Nephron (organoid): ENCODE results near the gene PPP1R12B.
"Not testable (repeated sequence)": the region's sequence is repeated elsewhere in the genome, so short reads cannot be mapped to it uniquely, and the experiment has no call there.

Experiments
- H3K27ac Mint-ChIP-seq, 3 experiments: 2 replicates each; pipeline ENCODE4 v1.8.0; 2020; ENCODE audit warnings: mixed read lengths in 3 of 3, mild to moderate bottlenecking in 2 of 3, moderate library complexity in 1 of 3
- H3K27me3 Mint-ChIP-seq: 2 replicates; pipeline ENCODE4 v1.8.0; 2021; ENCODE audit warnings: low read depth, mild to moderate bottlenecking, moderate library complexity, mixed read lengths
- H3K36me3 Mint-ChIP-seq: 2 replicates; pipeline ENCODE4 v1.8.0; 2020; ENCODE audit warnings: low read depth, mixed read lengths
- H3K4me1 Mint-ChIP-seq: 2 replicates; pipeline ENCODE4 v1.8.0; 2020; ENCODE audit warnings: mixed read lengths
- H3K4me3 Mint-ChIP-seq, 3 experiments: 2 replicates each; pipeline ENCODE4 v1.8.0; 2020; ENCODE audit warnings: mild to moderate bottlenecking in 3 of 3, mixed read lengths in 3 of 3, moderate library complexity in 2 of 3
- H3K9me3 Mint-ChIP-seq: 2 replicates; pipeline ENCODE4 v1.8.0; 2020; ENCODE audit warnings: mixed read lengths
- CTCF ChIP-seq, 3 experiments: fragments of 200-600 bp; sonication (generic); IDR thresholded peaks; one replicate each; pipeline ENCODE4 v1.5.0; 2021; ENCODE audit warnings: antibody characterized with exemption in 3 of 3; ENCODE audit not compliant: unreplicated experiment in 3 of 3

The PPP1R12B gene

GRCh38 chr1:202616355-202616915 is 267.9 kb downstream of the PPP1R12B start:
- Mint-ChIP-seq H3K9me3 (no peaks in the 10 kb centered on the region), H3K4me3 (peak overlapping the region in 1 of 3 experiments; percentile 1), H3K27me3 (no peaks in the 10 kb centered on the region), H3K4me1 (peaks cover 59% of the 10 kb centered on the region), H3K27ac (peak overlapping the region; percentile 92 to 96 (median 93)), H3K36me3 (no peaks in the 10 kb centered on the region)
- TF ChIP-seq CTCF (IDR thresholded peaks at IDR 0.05; ENCODE audit: unreplicated experiment in 3 of 3), result no peak

GRCh38 chr1:202619012-202619411 is 270.5 kb downstream of the PPP1R12B start:
- not testable (repeated sequence) for H3K36me3 Mint-ChIP-seq, H3K4me3 Mint-ChIP-seq, H3K27me3 Mint-ChIP-seq, H3K9me3 Mint-ChIP-seq
- H3K27ac Mint-ChIP-seq, result peak overlapping the region; percentile 81 to 90 (median 83)
- peaks cover 59% of the 10 kb centered on the region for H3K4me1 Mint-ChIP-seq

GRCh38 chr1:202619505-202619904 is 271.0 kb downstream of the PPP1R12B start:
- Mint-ChIP-seq H3K36me3 (no peaks in the 10 kb centered on the region), H3K4me3 (no peak overlapping the region), H3K4me1 (peaks cover 55% of the 10 kb centered on the region), H3K9me3 (no peaks in the 10 kb centered on the region), H3K27me3 (no peaks in the 10 kb centered on the region), H3K27ac (peak overlapping the region in 2 of 3 experiments; percentile 83 to 90)
- no peak for TF ChIP-seq CTCF (IDR thresholded peaks at IDR 0.05; ENCODE audit: unreplicated experiment in 3 of 3)

GRCh38 chr1:202620036-202620435 is 271.5 kb downstream of the PPP1R12B start:
- Mint-ChIP-seq H3K4me1 (peaks cover 50% of the 10 kb centered on the region), H3K27ac (peak overlapping the region in 2 of 3 experiments; percentile 54 to 90)
- H3K36me3 Mint-ChIP-seq, H3K27me3 Mint-ChIP-seq, H3K4me3 Mint-ChIP-seq, H3K9me3 Mint-ChIP-seq: not testable (repeated sequence)

GRCh38 chr1:202621446-202621845 is 272.9 kb downstream of the PPP1R12B start:
- H3K4me1 Mint-ChIP-seq, result peaks cover 36% of the 10 kb centered on the region
- H3K27ac Mint-ChIP-seq, result no peak overlapping the region
- no peaks in the 10 kb centered on the region for H3K27me3 Mint-ChIP-seq
- H3K36me3 Mint-ChIP-seq, result no peaks in the 10 kb centered on the region
- no peak overlapping the region for H3K4me3 Mint-ChIP-seq
- no peak for TF ChIP-seq CTCF (IDR thresholded peaks at IDR 0.05; ENCODE audit: unreplicated experiment in 3 of 3)
- no peaks in the 10 kb centered on the region for H3K9me3 Mint-ChIP-seq

GRCh38 chr1:202622388-202622787 is 273.9 kb downstream of the PPP1R12B start:
- Mint-ChIP-seq H3K4me3 (no peak overlapping the region), H3K27me3 (no peaks in the 10 kb centered on the region), H3K36me3 (no peaks in the 10 kb centered on the region), H3K9me3 (no peaks in the 10 kb centered on the region), H3K4me1 (peaks cover 26% of the 10 kb centered on the region), H3K27ac (peak overlapping the region in 2 of 3 experiments; percentile 34 to 49)
- TF ChIP-seq CTCF (IDR thresholded peaks at IDR 0.05; ENCODE audit: unreplicated experiment in 3 of 3), result no peak

- Mint-ChIP-seq H3K4me3 (no peak overlapping the region), H3K27me3 (no peaks in the 10 kb centered on the region), H3K36me3 (no peaks in the 10 kb centered on the region), H3K9me3 (no peaks in the 10 kb centered on the region), H3K4me1 (peaks cover 22% of the 10 kb centered on the region), H3K27ac (peak overlapping the region in 1 of 3 experiments; percentile 34)
- TF ChIP-seq CTCF (IDR thresholded peaks at IDR 0.05; ENCODE audit: unreplicated experiment in 3 of 3), result no peak
Measured at GRCh38 chr1:202623075-202623474, 274.6 kb downstream of the PPP1R12B start.

- H3K36me3 Mint-ChIP-seq, H3K4me3 Mint-ChIP-seq, H3K9me3 Mint-ChIP-seq, H3K27me3 Mint-ChIP-seq, H3K27ac Mint-ChIP-seq: not testable (repeated sequence)
- peaks cover 18% of the 10 kb centered on the region for H3K4me1 Mint-ChIP-seq
Measured at GRCh38 chr1:202623476-202623875, 275.0 kb downstream of the PPP1R12B start.
